GM12891 (cell line): ENCODE measurements around the gene PYGM.

Experiments used
- PAX5 ChIP-seq: IDR thresholded peaks from 2 replicates; pipeline ENCODE4 v1.6.1; 2011; ENCODE audit warnings: low read length, moderate library complexity, mild to moderate bottlenecking; ENCODE audit not compliant: insufficient read depth, severe bottlenecking
- POLR2A ChIP-seq: IDR thresholded peaks from 2 replicates; pipeline ENCODE4 v1.6.1; 2011; ENCODE audit warnings: low read depth, low read length, control low read depth
- POLR2AphosphoS5 ChIP-seq: IDR thresholded peaks from 2 replicates; pipeline ENCODE4 v1.6.1; 2011; ENCODE audit warnings: low read depth, low read length, control low read depth
- TAF1 ChIP-seq: IDR thresholded peaks from 2 replicates; pipeline ENCODE4 v1.6.1; 2011; ENCODE audit warnings: low read depth, low read length, control low read depth

DNA sequence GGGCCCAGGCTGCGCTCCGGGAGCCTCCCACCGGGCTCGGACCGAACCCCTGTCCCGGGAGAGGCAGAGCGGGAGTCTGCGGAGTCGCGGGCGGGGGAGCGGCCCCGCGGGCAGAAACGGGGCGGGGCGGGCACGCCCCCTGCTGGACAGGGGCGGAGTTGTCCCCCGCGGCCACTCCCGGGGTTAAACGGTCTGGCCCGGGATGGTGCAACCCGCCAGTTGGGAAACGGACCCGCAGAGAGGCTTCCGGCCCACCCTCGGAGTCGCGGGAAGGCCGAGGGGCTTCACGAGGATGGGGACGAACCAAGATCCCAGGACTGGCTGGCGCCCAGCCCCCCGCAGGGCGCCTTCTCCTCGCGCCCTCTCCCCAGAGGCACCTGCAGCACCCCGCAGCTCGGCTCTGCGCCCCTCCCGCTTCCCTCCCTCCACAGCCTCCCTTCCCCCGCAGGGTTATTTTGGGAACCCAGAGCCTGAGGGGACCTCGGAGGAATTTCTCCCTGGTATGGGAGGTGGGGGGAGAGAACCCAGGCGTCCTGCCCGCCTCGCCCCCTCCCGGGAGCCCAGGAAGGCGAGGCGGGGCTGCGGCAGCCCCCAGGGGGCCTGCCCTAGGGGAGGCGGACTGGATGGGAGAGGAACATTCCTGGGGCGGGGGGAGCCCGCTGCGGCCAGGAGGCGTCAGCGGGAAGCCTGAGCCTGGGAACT, 16.7 kb downstream of the PYGM start:
- no peak for TF ChIP-seq POLR2AphosphoS5
- TF ChIP-seq POLR2A: no peak
- TF ChIP-seq TAF1: no peak
- TF ChIP-seq PAX5: no peak
